ENCODE data around the gene EEF1AKMT4.

Gene EEF1AKMT4

GRCh38 chr3:184235381-184236032, 14.0 kb upstream of the EEF1AKMT4 start:
- DNase-seq (ENCODE audit: low spot score): no peak

GRCh38 chr3:184236033-184236410, 13.4 kb upstream of the EEF1AKMT4 start:
- DNase-seq (ENCODE audit: low spot score): no peak

- no peak for DNase-seq (ENCODE audit: low spot score)
Observed at GRCh38 chr3:184236636-184237035, 12.8 kb upstream of the EEF1AKMT4 start.

GRCh38 chr3:184237211-184237610, 12.3 kb upstream of the EEF1AKMT4 start:
- DNase-seq (ENCODE audit: low spot score): no peak

- DNase-seq (ENCODE audit: low spot score): no peak
Observed at GRCh38 chr3:184237807-184238206, 11.7 kb upstream of the EEF1AKMT4 start.

- DNase-seq (ENCODE audit: low spot score): no peak
Observed at GRCh38 chr3:184238246-184238818, 11.1 kb upstream of the EEF1AKMT4 start.

- no peak for DNase-seq (ENCODE audit: low spot score)
Observed at GRCh38 chr3:184239221-184239620, 10.3 kb upstream of the EEF1AKMT4 start.

GRCh38 chr3:184239708-184240107, 9.8 kb upstream of the EEF1AKMT4 start:
- no peak for DNase-seq (ENCODE audit: low spot score)

- no peak for DNase-seq (ENCODE audit: low spot score)
Observed at GRCh38 chr3:184240384-184241140, 8.9 kb upstream of the EEF1AKMT4 start.

GRCh38 chr3:184241141-184241446, 8.4 kb upstream of the EEF1AKMT4 start:
- no peak for DNase-seq (ENCODE audit: low spot score)

- peak; percentile 43 for DNase-seq (ENCODE audit: low spot score)
Observed at GRCh38 chr3:184241447-184242296, 7.8 kb upstream of the EEF1AKMT4 start.

GRCh38 chr3:184242297-184242685, 7.2 kb upstream of the EEF1AKMT4 start:
- DNase-seq (ENCODE audit: low spot score): no peak

GRCh38 chr3:184248454-184249411, 739 bp upstream of the EEF1AKMT4 start, which contains the start of gene ALG3:
Gene ALG3 (minus strand): TSS chr3:184248962. CDS start chr3:184248940, 22 bp downstream.
- peak; percentile 90 for DNase-seq (ENCODE audit: low spot score)

GRCh38 chr3:184250167-184250828, 826 bp downstream of the EEF1AKMT4 start:
- DNase-seq (ENCODE audit: low spot score): peak; percentile 93

- DNase-seq (ENCODE audit: low spot score): no peak
Observed at GRCh38 chr3:184255291-184256039, 6.0 kb downstream of the EEF1AKMT4 start.

GRCh38 chr3:184257083-184257915, 7.8 kb downstream of the EEF1AKMT4 start:
- DNase-seq (ENCODE audit: low spot score): no peak

- no peak for DNase-seq (ENCODE audit: low spot score)
Observed at GRCh38 chr3:184258926-184259325, 9.5 kb downstream of the EEF1AKMT4 start.

- DNase-seq (ENCODE audit: low spot score): no peak
Observed at GRCh38 chr3:184259396-184259877, 10.0 kb downstream of the EEF1AKMT4 start.

Measured in hematopoietic multipotent progenitor cell treated with erythropoietin and hydrocortisone succinate and interleukin-3 and kit ligand, for 15 days (in vitro differentiated cells).